ENCODE measurements around the gene PTGFRN.

PTGFRN gene

GRCh38 chr1:117009132-117009531 is 99.4 kb downstream of the PTGFRN start:
- DNase-seq = no peak

DNA sequence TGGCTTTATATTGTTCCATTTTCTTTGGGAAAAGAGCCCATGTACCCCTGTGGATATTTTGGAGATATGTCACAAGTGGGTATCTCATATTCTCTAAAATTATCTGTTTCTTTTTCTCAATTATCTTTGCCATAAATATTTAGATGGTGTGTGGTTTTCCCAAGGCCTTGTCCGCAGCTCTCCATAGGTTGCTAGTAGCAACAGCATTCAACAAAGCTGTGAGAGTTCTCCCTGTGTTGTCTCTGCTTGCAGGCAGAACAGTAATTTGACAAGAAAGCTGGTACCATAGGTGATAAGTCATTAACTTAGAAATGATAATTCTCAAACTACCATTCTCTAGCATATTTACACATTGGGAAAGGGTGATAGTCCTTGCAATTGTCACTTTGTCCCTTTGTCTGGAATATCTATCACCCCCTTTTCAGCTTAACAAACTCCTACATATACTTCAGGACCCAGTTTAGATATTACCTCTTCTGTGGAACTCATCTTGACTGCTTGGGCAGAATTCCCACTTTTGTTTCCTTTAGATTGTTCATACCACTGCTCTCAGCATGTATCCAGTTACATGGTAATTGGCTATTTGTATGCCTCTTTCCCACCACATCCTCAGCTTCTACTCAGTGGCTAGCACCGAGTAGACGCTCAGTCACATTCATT is 100.7 kb downstream of the PTGFRN start:
- DNase-seq = no peak

- DNase-seq = no peak
These were observed 101.6 kb downstream of the PTGFRN start for GRCh38 chr1:117011334-117011733.

GRCh38 chr1:117013309-117013858 is 103.7 kb downstream of the PTGFRN start:
- no peak for DNase-seq

DNA sequence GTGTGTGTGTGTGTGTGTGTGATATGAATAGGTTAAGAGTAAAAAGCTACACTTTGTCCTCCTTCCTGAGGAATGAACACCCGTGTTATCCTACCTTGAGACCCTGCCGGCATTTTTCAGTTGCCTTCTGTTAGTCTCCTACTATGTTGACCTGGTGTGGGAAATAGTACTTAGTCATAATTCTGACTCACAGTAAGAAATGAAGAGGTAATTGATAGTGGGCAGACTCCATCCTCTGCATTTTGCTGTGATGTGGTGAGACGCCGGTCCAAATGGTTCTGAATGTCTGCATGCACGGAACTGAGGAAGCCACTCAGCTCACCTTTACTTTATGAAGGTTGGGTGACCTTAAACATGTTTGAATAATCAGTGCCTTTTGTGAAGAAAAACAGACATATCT is 104.5 kb downstream of the PTGFRN start:
- DNase-seq = no peak

- no peak for DNase-seq
These were observed 106.0 kb downstream of the PTGFRN start for GRCh38 chr1:117015724-117016123.

DNA sequence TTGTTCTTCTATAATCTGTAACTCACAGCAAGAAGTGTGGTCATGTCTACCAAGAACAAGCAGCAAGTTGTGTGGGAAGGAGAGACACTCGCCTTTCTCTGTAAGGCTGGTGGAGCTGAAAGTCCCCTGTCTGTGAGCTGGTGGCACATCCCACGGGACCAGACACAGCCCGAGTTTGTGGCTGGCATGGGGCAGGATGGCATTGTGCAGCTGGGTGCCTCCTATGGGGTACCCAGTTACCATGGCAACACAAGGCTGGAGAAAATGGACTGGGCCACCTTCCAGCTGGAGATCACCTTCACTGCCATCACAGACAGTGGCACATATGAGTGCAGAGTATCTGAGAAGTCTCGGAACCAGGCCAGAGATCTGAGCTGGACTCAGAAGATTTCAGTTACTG is 107.3 kb downstream of the PTGFRN start:
- DNase-seq = no peak

DNA sequence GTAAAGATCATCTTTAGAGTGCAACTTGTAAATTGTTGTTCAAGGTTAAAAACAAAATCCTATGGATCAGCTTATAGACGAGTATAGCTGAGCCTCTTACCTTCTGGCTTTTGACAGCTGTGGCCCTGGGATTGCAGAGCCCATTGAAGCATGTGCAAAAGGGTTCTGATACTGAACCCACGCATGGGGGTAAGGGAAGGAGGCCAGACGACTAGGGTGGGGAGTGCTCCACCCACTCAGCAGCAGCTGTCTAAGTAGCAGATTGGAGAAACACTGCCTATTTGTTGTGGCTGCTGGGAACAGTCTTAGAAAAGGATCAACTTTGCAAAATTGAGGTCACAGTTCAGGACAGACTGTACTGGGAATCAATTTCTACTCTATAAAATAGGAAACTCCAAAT is 107.9 kb downstream of the PTGFRN start:
- no peak for DNase-seq

DNA sequence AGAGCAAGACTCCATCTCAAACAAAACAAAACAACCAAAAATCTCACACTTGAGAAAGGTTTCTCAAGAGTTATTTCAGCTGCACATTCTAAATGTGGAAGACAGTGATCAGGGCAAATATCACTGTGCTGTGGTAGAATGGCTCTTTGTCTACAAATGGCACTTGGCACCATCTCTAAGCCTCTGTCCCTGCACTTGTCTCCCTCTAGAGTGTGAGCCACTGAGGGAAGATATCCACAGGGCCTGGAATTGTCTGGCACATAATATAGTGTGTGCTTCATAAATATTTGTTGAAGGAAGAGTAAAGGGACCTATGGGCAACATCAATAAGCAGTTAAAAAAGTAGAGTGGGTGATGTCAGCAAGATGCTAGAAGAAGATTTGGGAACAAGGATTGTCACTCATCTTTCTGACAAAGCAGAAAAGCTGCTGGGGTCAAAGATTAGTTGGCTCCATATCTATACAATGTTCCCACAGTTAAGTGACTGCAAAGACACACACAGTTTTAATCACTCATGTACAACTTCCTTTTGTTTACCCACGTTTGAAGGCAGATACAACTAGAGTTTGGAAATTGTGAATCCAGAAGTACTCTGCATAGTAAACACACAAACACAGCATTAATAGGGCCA is 110.9 kb downstream of the PTGFRN start:
- DNase-seq = no peak

DNA sequence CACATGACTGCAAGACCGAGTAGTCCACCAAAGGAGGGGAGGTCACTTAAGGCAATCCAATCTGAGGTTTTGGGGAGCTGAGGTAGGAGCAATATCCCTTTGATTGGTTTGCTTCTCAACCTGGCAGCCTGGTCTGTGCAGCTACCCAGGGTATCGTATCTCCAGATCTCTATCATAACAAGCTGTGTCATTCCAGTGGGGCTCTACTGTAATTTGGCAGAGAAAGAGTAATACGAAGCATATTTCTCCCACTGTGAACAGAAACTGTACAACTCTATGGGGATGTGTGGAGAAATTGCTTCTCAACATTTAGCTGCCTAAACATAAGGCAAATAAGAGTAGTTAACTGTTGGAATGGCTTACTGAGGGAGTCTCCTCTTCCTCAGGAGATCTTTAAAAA is 112.4 kb downstream of the PTGFRN start:
- no peak for DNase-seq

GRCh38 chr1:117025568-117025967 is 115.9 kb downstream of the PTGFRN start:
- no peak for DNase-seq

DNA sequence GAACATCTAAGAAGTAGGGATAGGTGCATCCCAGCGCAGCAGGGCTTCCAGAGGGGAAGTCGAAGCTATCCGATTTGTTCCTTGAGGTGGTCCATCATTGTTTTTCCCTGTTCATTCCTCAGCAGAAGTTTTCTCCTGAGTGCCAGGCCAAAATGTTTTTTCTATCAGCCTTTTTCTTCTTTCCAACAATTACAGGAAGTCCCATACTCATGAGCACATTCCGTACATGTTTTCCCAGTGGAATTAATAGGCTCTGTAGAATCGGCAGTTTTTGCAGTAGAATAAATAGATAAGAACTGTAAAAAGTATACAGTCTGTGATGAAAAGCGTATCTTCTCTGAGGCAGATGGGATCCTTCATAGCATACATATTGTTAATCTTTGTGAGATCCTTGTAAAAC is 116.6 kb downstream of the PTGFRN start:
- no peak for DNase-seq

DNA sequence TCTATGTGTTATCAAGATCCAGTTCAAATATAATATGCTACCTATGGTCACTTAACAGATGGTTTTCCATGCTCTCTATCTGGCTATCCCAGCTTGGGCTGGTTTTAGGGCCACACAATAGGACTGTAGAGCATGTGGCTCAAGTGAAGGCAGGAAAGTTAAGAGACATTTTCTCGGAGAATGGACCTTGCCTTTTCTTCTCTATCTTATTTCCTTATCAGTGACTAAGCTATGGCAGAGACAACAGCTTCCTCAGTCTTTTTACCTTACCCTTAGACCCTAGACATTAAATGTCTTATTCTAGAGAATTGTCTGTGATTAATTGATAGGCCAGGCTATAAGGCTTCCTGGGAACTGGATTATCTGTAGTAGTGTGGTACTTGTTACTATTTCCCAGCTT is 120.0 kb downstream of the PTGFRN start:
- no peak for DNase-seq

GRCh38 chr1:117030271-117030877 is 120.7 kb downstream of the PTGFRN start:
- DNase-seq = no peak

DNA sequence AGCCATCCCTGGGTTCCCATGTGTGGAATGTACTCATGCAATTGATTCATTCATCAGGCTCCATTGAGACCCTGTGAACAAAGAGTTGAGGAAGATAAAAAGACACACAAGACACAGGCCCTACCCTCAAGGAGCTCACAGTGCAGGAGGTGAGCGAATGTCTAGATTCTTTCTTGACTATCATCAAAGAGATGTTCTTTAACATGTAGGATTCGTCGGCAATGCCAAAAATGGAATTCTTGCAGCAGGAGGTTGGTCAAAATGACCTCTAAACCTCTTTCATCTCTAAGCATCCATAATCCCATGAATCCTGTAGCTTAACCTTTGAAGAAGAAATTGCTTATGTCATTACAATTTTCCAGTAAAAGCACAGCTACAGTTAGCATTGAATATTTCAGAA is 122.5 kb downstream of the PTGFRN start:
- no peak for DNase-seq

- no peak for DNase-seq
These were observed 123.2 kb downstream of the PTGFRN start for GRCh38 chr1:117032681-117033539.

DNA sequence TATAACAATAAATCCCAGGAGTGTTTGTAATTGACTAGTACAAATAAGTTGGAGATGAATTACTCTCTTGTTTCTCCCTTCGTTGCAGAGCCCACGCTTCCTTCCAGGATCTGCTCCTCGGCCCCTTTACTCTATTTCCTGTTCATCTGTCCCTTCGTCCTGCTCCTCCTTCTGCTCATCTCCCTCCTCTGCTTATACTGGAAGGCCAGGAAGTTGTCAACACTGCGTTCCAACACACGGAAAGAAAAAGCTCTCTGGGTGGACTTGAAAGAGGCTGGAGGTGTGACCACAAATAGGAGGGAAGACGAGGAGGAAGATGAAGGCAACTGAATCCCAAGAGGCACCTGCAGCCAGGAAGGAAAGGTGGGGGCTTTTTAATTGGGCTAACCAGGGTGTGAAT is 124.1 kb downstream of the PTGFRN start:
- DNase-seq = no peak

GRCh38 chr1:117034791-117035290 is 125.1 kb downstream of the PTGFRN start:
- no peak for DNase-seq

DNA sequence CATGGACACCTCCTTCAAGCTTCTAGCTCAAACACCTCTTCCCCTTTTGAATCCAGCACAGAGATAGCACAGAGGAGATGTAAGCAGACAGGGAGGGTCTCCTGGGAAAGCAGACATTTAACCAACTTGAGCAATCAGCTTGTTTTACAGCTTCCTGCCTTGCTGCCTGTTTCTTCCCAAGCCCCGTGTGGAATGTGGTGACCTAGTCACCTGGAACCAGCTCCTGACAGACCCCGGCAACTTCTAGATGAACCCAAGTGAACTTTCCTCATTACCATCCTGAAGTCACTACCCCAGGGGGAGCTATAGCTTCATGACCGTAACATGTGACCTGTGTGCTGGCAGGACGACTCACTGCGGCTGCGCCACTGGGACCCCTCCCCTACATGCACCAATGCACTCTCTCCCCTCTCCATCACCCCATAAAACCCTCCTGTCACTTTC is 126.3 kb downstream of the PTGFRN start:
- no peak for DNase-seq

GRCh38 chr1:117037802-117038201 is 128.1 kb downstream of the PTGFRN start:
- no peak for DNase-seq

GRCh38 chr1:117038236-117038635 is 128.5 kb downstream of the PTGFRN start:
- no peak for DNase-seq

Measured in hematopoietic multipotent progenitor cell treated with erythropoietin and hydrocortisone succinate and interleukin-3 and kit ligand, for 8 days (in vitro differentiated cells).